GM12891 (cell line): ENCODE results near the gene ZSCAN31.
"Not testable (repeated sequence)": the region's sequence is repeated elsewhere in the genome, so short reads cannot be mapped to it uniquely, and the experiment has no call there.

Experiments
- POLR2A ChIP-seq: IDR thresholded peaks from 2 replicates; pipeline ENCODE4 v1.6.1; 2011; ENCODE audit warnings: low read depth, low read length, control low read depth
- SPI1 ChIP-seq: IDR thresholded peaks from 2 replicates; pipeline ENCODE4 v1.6.1; 2011; ENCODE audit warnings: low read depth, low read length, control low read depth

DNA sequence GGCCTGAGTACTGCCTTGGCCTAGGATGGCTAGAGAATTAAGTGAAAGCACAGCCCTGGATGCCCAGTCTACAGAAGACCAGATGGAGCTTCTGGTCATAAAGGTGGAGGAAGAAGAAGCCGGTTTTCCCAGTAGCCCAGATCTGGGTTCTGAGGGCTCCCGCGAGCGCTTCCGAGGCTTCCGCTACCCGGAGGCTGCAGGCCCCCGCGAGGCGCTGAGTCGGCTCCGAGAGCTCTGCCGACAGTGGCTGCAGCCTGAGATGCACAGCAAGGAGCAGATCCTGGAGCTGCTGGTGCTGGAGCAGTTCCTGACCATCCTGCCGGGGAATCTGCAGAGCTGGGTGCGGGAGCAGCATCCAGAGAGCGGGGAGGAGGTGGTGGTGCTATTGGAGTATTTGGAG lies 23.6 kb upstream of the ZSCAN31 start:
- TF ChIP-seq SPI1, POLR2A: not testable (repeated sequence)
